Right renal cortex interstitium (tissue), 3 donors: ENCODE measurements around the gene GDF9. TPM values are rescaled to one million over a fixed set of nuclear protein-coding genes. Genes with fewer than 3 reads are reported as not detected.

ENCODE experiments used
- DNase-seq, 3 donors: peaks; one replicate each; pipeline ENCODE4 v3.0.0-alpha.2; 2013; ENCODE audit warnings: low read depth in 3 of 3, low spot score in 2 of 3
- polyA plus RNA-seq, 3 donors: library from polyadenylated mRNA; unstranded; fragments of 120-200 nt; gene quantifications; one replicate each; pipeline ENCODE4 v1.2.1, GENCODE V29; 2013; ENCODE audit not compliant: insufficient read length in 3 of 3

The GDF9 gene
- polyA plus RNA-seq, 3 donors = 1.5 to 2.0 (median 1.7) TPM

DNA sequence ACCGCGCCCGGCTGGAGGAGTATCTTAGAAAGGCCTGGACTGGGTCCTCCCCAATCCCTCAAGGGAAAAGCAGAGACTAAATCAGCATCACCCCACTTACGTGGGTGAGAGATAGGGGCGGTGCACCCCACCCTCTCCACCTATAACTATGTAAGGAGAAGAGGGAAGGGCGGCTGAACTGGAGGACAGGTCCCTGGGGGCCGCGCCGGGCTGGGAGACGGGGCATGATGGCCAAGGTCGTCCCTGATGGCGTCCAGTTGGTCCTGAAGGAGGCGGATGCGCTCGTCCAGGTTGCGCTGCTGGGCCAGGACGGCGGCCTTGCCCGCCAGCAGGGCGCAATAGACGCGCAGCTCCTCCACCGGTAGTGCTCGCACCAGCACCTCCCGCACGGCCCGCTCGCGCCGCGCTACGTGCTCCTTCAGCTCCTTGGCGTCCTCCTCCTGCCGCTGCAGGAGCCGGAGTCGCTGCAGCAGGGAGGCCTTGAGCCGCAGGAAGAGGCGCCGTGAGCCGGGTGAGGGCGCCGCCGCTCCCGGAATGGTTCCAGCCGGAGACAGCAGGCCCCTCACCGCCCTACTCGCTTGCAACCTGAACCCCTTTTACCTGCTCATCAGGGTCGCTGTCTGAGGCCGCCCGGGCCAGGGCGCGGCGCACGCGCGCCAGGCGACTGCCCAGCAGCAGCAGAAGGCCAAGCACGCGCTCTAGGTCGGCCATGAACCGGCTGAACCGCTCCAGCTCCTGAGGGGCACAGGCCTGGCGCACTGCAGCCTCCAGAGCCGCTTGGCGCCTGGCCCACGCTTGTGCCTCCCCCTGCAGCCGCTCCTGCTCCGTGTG is 43.4 kb downstream of the GDF9 start:
- DNase-seq = no peak

GRCh38 chr5:132821791-132822190 is 44.5 kb downstream of the GDF9 start:
- no peak for DNase-seq

GRCh38 chr5:132821350-132821749 is 44.9 kb downstream of the GDF9 start:
- DNase-seq = no peak

- DNase-seq = peak; percentile 80 to 85 (median 82)
Observed at GRCh38 chr5:132820162-132820754, 46.0 kb downstream of the GDF9 start.

DNA sequence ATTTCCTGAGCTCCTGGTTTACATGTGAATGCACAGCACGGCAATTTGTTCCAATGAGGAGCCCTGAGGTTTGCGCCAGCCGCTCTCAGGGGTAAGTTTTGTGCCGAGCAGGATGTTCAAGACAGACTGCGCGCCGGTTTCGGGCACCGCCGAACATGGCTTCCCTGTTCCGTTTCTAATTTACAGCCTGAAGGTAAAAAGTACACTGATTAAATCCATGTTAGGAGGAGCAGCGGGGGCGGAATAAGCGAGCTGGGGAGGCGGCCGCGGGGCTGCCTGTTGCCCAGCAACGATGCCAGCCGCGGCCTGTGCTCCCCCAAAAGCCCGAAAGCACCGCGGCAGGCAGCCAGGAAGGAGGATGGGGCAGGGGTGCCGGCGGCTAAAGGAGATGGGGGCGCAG is 46.8 kb downstream of the GDF9 start:
- no peak for DNase-seq

DNA sequence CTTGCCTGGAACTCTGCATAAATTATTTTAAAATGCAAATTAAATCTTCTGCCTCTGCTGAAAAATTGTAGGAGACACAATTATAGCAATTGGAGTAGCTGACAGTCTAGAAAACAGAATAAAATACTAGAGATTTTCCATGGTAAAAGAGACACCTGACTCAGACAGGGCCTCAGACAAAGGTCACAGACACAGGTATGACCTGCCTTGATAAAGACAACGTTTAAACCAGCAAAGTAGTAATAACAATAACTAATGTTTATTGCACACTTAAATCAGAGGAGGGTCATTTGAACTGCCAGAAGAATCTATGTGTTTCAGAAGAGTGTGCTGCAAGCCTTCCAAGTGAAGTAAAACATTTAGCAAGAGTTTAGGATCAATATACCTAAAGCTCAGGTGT is 49.3 kb downstream of the GDF9 start:
- no peak for DNase-seq

- DNase-seq = no peak
Observed at GRCh38 chr5:132816554-132816953, 49.7 kb downstream of the GDF9 start.

DNA sequence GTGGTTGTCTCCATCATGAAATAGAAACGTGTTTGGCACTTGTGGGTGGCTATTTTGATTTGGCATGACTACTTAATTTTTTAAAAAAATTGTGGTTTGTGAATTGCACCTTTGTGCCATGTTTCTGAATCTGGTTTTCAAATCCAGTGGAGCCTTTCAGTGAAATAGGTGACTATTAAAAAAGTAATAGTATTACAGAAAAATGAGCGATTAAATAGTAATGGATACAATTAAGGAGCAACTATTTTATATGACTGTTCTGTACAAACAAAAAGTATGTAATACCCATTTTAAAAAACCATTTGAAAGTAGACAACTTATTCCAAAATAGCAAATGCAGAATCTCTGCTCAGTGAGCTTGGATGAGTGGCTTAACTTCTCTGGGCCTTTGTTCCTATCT is 50.2 kb downstream of the GDF9 start:
- no peak for DNase-seq

DNA sequence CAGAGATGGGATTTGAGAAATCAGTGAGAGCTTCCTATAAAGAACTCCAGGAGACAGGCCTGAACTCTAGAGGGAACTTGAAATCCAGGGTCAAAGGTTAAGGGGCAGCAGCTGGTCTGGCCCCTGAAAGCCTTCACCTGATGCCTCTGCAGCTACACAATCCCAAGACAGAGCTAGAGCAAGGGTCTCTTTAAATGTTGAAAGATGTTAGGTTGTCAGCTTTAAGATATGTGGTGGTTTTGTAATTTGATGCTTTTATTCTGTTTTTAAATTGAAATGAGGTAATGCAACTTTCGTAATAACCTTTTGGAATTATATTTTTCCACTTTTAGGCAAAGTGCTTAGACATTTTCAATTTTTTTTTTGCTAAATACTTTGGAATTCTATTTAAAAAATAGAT is 50.8 kb downstream of the GDF9 start:
- no peak for DNase-seq

DNA sequence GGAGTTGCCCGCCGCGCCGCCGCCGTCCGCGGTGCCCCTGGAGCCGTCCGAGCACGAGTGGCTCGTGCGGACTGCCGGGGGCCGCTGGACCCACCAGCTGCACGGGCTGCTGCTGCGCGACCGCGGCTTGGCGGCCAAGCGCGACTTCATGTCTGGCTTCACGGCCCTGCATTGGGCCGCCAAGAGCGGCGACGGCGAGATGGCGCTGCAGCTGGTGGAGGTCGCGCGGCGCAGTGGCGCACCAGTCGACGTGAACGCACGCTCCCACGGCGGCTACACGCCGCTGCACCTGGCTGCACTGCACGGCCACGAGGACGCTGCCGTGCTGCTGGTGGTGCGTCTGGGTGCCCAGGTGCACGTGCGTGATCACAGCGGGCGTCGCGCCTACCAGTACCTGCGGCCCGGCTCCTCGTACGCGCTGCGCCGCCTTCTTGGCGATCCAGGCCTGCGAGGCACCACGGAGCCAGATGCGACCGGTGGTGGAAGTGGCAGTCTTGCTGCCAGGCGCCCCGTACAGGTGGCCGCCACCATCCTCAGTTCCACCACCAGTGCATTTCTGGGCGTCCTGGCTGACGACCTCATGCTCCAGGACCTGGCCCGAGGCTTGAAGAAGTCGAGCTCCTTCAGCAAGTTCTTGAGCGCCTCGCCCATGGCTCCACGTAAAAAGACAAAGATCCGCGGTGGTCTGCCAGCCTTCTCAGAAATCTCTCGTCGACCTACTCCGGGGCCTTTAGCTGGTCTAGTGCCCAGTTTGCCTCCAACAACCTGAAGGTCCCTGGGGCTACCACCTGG is 51.6 kb downstream of the GDF9 start:
- no peak for DNase-seq

DNA sequence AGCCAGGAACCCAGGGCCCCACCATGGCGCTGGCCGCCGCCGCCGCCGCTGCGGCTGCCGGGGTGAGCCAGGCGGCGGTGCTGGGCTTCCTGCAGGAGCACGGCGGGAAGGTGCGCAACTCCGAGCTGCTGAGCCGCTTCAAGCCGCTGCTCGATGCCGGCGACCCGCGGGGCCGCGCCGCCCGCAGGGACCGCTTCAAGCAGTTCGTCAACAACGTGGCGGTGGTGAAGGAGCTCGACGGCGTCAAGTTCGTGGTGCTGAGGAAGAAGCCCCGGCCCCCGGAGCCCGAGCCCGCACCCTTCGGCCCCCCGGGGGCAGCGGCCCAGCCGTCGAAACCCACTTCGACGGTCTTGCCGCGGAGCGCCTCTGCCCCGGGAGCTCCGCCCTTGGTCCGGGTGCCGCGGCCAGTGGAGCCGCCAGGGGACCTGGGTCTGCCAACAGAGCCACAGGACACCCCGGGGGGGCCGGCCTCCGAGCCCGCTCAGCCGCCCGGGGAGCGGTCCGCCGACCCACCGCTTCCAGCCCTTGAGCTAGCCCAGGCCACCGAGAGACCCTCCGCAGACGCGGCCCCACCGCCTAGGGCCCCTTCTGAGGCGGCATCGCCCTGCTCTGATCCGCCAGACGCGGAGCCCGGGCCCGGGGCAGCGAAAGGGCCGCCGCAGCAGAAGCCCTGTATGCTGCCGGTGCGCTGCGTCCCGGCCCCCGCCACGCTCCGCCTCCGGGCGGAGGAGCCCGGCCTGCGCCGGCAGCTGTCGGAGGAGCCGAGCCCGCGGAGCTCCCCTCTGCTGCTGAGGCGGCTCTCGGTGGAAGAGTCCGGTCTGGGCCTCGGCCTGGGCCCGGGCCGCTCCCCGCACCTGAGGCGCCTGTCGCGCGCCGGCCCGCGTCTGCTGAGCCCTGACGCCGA is 52.4 kb downstream of the GDF9 start:
- no peak for DNase-seq

- no peak for DNase-seq
Observed at GRCh38 chr5:132812781-132813598, 53.3 kb downstream of the GDF9 start, which contains the start of gene SOWAHA. TSS of gene SOWAHA (plus strand) at chr5:132813302. CDS start at chr5:132813622, 320 bp downstream.

- no peak for DNase-seq
Observed at GRCh38 chr5:132812123-132812765, 54.0 kb downstream of the GDF9 start.

Other genes with a start within 250 kb of the GDF9 start
- not detected for gene IL13, start 208.3 kb downstream of the GDF9 start, polyA plus RNA-seq
- not detected for gene IL4, start 192.5 kb downstream of the GDF9 start, polyA plus RNA-seq
- 10 to 100 TPM; 22.2 to 25.4 (median 23.5) TPM for gene KIF3A, start 128.9 kb downstream of the GDF9 start, polyA plus RNA-seq
- gene CCNI2, start 119.0 kb downstream of the GDF9 start, polyA plus RNA-seq = 1 to 10 TPM; 2.6 to 4.2 (median 3.0) TPM
- gene SEPTIN8, start 89.2 kb downstream of the GDF9 start, polyA plus RNA-seq = 10 to 100 TPM; 71.8 to 78.7 (median 78.5) TPM
- 1 to 10 TPM; 4.2 to 4.5 (median 4.3) TPM for gene SOWAHA, start 53.2 kb downstream of the GDF9 start, polyA plus RNA-seq
- gene SHROOM1, start 35.8 kb downstream of the GDF9 start, polyA plus RNA-seq = 10 to 100 TPM; 10.8 to 19.7 (median 11.6) TPM
- gene UQCRQ, start 173 bp upstream of the GDF9 start, polyA plus RNA-seq = 100 to 1,000 TPM; 171 to 198 (median 186) TPM
- gene LEAP2, start 7.2 kb upstream of the GDF9 start, polyA plus RNA-seq = 1 to 10 TPM; 3.5 to 7.6 (median 3.7) TPM
- 10 to 100 TPM; 56.9 to 63.9 (median 61.0) TPM for gene AFF4, start 97.2 kb upstream of the GDF9 start, polyA plus RNA-seq
- 10 to 100 TPM; 38.1 to 39.7 (median 38.1) TPM for gene ZCCHC10, start 160.1 kb upstream of the GDF9 start, polyA plus RNA-seq
- gene HSPA4, start 185.5 kb upstream of the GDF9 start, polyA plus RNA-seq = 100 to 1,000 TPM; 152 to 160 (median 160) TPM